Pancreas (tissue), 10 donors: Measurements from ENCODE around the gene ZNF322. TPM values are rescaled to one million over a fixed set of nuclear protein-coding genes. Genes with fewer than 3 reads are reported as not detected.

Experiments
- ATAC-seq, 4 donors: fragments of 200-7000 bp; cut with Tn5 transposase; one replicate each; pipeline versions ENCODE4 v1.8.0 to v1.9.1; 2020; ENCODE audit warnings: mild to moderate bottlenecking in 4 of 4, moderate library complexity in 4 of 4
- DNase-seq, 6 donors: peaks; one replicate each; pipeline ENCODE4 v3.0.0-alpha.2; 2020
- FAIRE-seq: peaks from 2 replicates; lab custom pipeline; 2012; peaks lifted over from hg19 to GRCh38; lab: Jason Lieb, UNC
- H3K27ac ChIP-seq, 4 donors: fragments of 200-600 bp; sonication (generic); 1 replicate in 3 of 4; 2 replicates in 1 of 4; pipeline versions ENCODE4 v1.5.0 to v1.8.0; 2020
- H3K27me3 ChIP-seq, 4 donors: fragments of 200-600 bp; one replicate each; pipeline ENCODE4 v1.8.0; 2021
- H3K36me3 ChIP-seq, 3 donors: fragments of 200-600 bp; sonication (generic) in 1 of 3; one replicate each; pipeline versions ENCODE4 v1.5.0 to v1.8.0; 2020 to 2021
- H3K4me1 ChIP-seq, 3 donors: fragments of 200-600 bp; one replicate each; pipeline ENCODE4 v1.8.0; 2021
- H3K4me3 ChIP-seq, 4 donors: fragments of 200-600 bp; sonication (generic) in 2 of 4; one replicate each; pipeline versions ENCODE4 v1.5.0 to v1.8.0; 2020 to 2021
- H3K9me3 ChIP-seq, 4 donors: fragments of 200-600 bp; one replicate each; pipeline ENCODE4 v1.8.0; 2021
- WGBS, 2 donors: extraction: QIAGEN DNeasy Blood & Tissue Kit; methylation state at CpG; one replicate each; pipeline ENCODE4 v1.1.7; 2013; 5-methylcytosine and 5-hydroxymethylcytosine counted together
- intact Hi-C, 3 donors: fragments of 100-400 bp; cut with DNase I; formaldehyde crosslinking; loops; one replicate each; pipeline versions ENCODE4 v1.11.1 to v1.14.2; 2022
- polyA plus RNA-seq, 2 donors: library from polyadenylated mRNA; stranded (reverse); fragments of 200-250 nt; gene quantifications; one replicate each; pipeline ENCODE4 v1.2.3, GENCODE V29; 2013
- total RNA-seq, 6 donors: library from RNA; stranded (reverse); fragmentation: NEBNext Ultra II Directional in 4 of 6; extraction: Animal tissue kit (Norgen Biotek cat#: 25700) in 4 of 6; gene quantifications; one replicate each; pipeline versions ENCODE4 v1.2.1 to v1.2.4, GENCODE V29; 2021 to 2023
- TF ChIP-seq, protein P1 (sequence below), 4 donors: fragments of 200-600 bp; sonication (generic) in 3 of 4; IDR thresholded peaks; one replicate each; pipeline versions ENCODE4 v1.5.0 to v1.8.0; 2021; ENCODE audit warnings: antibody characterized with exemption in 4 of 4
- donor health status: healthy with polysubstance abuse.
- donor health status: DM: no; HTN: no; CAD: no; lungs with moderate emphysema.
- donor health status: DM: no; HTN: no; CAD: no.
- donor health status: control.
- donor health status: control.
- donor health status: Bipolar disorder and iron deficiency.
- donor health status: DM: yes; HTN: yes; CAD: no.
- donor health status: DM: no; HTN: no; CAD: no.
- donor health status: DM: no; HTN: no; CAD: no.
- donor health status: DM: yes; HTN: yes; CAD: no.

ZNF322 gene
- total and polyA plus RNA-seq, 8 donors: 3.7 to 17.0 (median 6.8) TPM

GRCh38 chr6:26597821-26598220, 61.7 kb downstream of the ZNF322 start:
- ATAC-seq (no peak), FAIRE-seq (no peak), DNase-seq (peak in 1 of 6 donors; percentile 62)
- 60 to 70% methylated on average over 16 to 21 of the region's 21 CpGs for WGBS, 2 donors
- intact Hi-C loops: loop anchor here in 1 of 3 donors (5.0 kb wide), 1 partner anchor 256 kb away; no protein-coding TSS in a partner anchor
- Histone ChIP-seq H3K9me3 (no peaks in the 10 kb centered on the region), H3K27ac (no peak overlapping the region), H3K36me3 (peaks cover 0 to 5% (median 0%) of the 10 kb centered on the region in 3 donors), H3K4me3 (peak overlapping the region; percentile 88 to 100 (median 94)), H3K4me1 (peaks cover 0 to 18% (median 0%) of the 10 kb centered on the region in 3 donors), H3K27me3 (peaks cover 0 to 16% (median 3%) of the 10 kb centered on the region in 4 donors)
- TF ChIP-seq, protein P1, sequence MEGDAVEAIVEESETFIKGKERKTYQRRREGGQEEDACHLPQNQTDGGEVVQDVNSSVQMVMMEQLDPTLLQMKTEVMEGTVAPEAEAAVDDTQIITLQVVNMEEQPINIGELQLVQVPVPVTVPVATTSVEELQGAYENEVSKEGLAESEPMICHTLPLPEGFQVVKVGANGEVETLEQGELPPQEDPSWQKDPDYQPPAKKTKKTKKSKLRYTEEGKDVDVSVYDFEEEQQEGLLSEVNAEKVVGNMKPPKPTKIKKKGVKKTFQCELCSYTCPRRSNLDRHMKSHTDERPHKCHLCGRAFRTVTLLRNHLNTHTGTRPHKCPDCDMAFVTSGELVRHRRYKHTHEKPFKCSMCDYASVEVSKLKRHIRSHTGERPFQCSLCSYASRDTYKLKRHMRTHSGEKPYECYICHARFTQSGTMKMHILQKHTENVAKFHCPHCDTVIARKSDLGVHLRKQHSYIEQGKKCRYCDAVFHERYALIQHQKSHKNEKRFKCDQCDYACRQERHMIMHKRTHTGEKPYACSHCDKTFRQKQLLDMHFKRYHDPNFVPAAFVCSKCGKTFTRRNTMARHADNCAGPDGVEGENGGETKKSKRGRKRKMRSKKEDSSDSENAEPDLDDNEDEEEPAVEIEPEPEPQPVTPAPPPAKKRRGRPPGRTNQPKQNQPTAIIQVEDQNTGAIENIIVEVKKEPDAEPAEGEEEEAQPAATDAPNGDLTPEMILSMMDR (IDR thresholded peaks at IDR 0.05): no peak

GRCh38 chr6:26597389-26597766, 62.2 kb downstream of the ZNF322 start:
- Histone ChIP-seq H3K27me3 (peaks cover 0 to 21% (median 3%) of the 10 kb centered on the region in 4 donors), H3K27ac (peak overlapping the region in 2 of 4 donors; percentile 64 to 85), H3K4me1 (peaks cover 0 to 18% (median 0%) of the 10 kb centered on the region in 3 donors), H3K36me3 (peaks cover 0 to 5% (median 0%) of the 10 kb centered on the region in 3 donors), H3K4me3 (peak overlapping the region; percentile 88 to 100 (median 94)), H3K9me3 (no peaks in the 10 kb centered on the region)
- FAIRE-seq (no peak), DNase-seq (no peak), ATAC-seq (no peak)
- TF ChIP-seq, protein P1 (IDR thresholded peaks at IDR 0.05): no peak
- 1% methylated on average over 10 of the region's 10 CpGs for WGBS, 2 donors
- intact Hi-C loops: loop anchor here in 1 of 3 donors (5.0 kb wide), 1 partner anchor 255 kb away; no protein-coding TSS in a partner anchor

- WGBS, 2 donors: 0 to 1% methylated on average over 51 of the region's 51 CpGs
- Histone ChIP-seq H3K27ac (peak within 1 kb of the TSS; percentile 64 to 86 (median 78)), H3K4me1 (peaks cover 0 to 18% (median 0%) of the 10 kb centered on the region in 3 donors), H3K27me3 (peaks cover 0 to 25% (median 3%) of the 10 kb centered on the region in 4 donors), H3K9me3 (no peaks in the 10 kb centered on the region), H3K4me3 (peak within 1 kb of the TSS; percentile 88 to 100 (median 94)), H3K36me3 (peaks cover 0 to 5% (median 0%) of the 10 kb centered on the region in 3 donors)
- DNase-seq (peak; percentile 96 to 99 (median 98)), ATAC-seq (peak; percentile 96 to 99 (median 98)), FAIRE-seq (peak; percentile 93)
- TF ChIP-seq, protein P1 (IDR thresholded peaks at IDR 0.05): no peak
- intact Hi-C loops: loop anchor here in 1 of 3 donors (5.0 kb wide), 1 partner anchor 254 kb away; no protein-coding TSS in a partner anchor
Observed at GRCh38 chr6:26596579-26597388, 62.8 kb downstream of the ZNF322 start, which contains the start of gene ABT1. TSS of gene ABT1 (plus strand) at chr6:26596953. CDS start at chr6:26596983, 30 bp downstream.

DNA sequence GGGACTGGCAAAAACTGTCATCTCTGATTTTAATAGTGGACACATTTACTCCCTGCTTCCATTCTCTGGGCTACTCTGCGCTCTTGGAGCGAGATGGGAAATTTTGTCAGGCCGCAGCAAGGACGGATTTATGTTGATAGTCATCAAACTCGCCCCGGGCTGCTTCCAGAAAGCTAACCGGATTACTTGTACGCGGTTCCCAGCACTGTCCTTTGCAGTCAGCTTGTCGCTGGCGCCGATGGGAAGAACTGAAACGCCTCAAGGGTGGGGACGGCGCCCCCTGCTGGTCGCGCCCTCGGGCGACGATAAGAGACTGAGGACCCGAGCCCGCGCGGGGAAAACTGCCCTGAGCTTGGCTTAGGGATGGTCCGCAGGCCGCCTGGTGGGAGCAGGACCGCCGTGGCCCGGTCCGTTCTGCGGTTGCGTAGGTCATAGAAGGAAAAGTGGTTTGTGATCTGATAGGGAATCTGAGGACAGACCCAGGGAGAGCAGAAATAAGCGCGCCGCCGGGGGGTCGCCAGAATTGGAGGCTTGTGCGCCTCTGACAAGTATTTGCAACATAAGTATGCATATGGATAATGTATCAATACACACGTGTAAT, 63.8 kb downstream of the ZNF322 start:
- H3K4me1 ChIP-seq: peaks cover 0 to 18% (median 0%) of the 10 kb centered on the region in 3 donors
- peaks cover 0 to 5% (median 0%) of the 10 kb centered on the region in 3 donors for H3K36me3 ChIP-seq
- TF ChIP-seq, protein P1 (IDR thresholded peaks at IDR 0.05): peak; percentile 93 to 96 (median 94)
- DNase-seq: peak; percentile 75 to 97 (median 87)
- FAIRE-seq: no peak
- WGBS, 2 donors: 1% methylated on average over 39 of the region's 39 CpGs
- ATAC-seq: peak; percentile 81 to 93 (median 86)
- peak overlapping the region in 3 of 4 donors; percentile 64 to 86 (median 85) for H3K27ac ChIP-seq
- peaks cover 0 to 35% (median 3%) of the 10 kb centered on the region in 4 donors for H3K27me3 ChIP-seq
- H3K4me3 ChIP-seq: peak overlapping the region; percentile 19 to 95 (median 90)
- intact Hi-C loops: loop anchor here in 1 of 3 donors (5.0 kb wide), 1 partner anchor 253 kb away; no protein-coding TSS in a partner anchor
- no peaks in the 10 kb centered on the region for H3K9me3 ChIP-seq
